Measurements from ENCODE around the gene FARP2. TPM values are rescaled to one million over a fixed set of nuclear protein-coding genes. Genes with fewer than 3 reads are reported as not detected.

FARP2 gene
- total and polyA plus RNA-seq, 10 of the 15 experiments (the other 5 are each of a cell fraction or from before 2014, with no cell fraction given): 5.5 to 67.5 (median 36.8) TPM

DNA sequence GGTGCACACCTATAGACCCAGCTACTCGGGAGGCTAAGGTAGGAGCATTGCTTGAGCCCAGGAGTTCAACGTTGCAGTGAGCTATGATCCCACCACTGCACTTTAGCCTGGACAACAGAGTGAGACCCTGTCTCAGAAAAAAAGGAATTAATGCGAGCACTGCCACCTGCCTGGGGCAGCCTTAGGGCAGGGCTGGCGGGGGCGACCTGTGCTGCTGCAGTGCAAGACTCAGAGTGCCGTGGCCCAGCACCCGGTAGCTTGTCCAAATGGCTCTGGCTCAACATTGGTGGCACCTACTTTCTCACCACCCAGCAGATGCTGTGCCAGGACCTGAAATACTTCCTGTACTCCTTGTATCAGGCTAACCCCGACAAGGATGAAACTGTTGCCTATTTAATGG is 122.1 kb downstream of the FARP2 start:
- Histone ChIP-seq H3K4me1 (ENCODE audit: control insufficient read depth, insufficient read depth, low read length) (no peaks in the 10 kb centered on the region), H3K79me2 (ENCODE audit: control insufficient read depth, insufficient read depth, low read length) (no peaks in the 10 kb centered on the region), H3K27me3 (replicated peaks in 1 of 2; ENCODE audit: control insufficient read depth in 2 of 2, insufficient read depth in 2 of 2, low read length in 1 of 2) (no peaks in the 10 kb centered on the region), H3K9me3 (replicated peaks; ENCODE audit: control insufficient read depth, insufficient read depth, low read length) (no peaks in the 10 kb centered on the region), H3K36me3 (ENCODE audit: control insufficient read depth in 2 of 2, insufficient read depth in 2 of 2, low read length in 1 of 2) (no peaks in the 10 kb centered on the region; a peak in 1 of 4 replicates), H3K4me2 (ENCODE audit: control insufficient read depth, insufficient read depth) (no peak overlapping the region), H3K9ac (ENCODE audit: control insufficient read depth, insufficient read depth, low read length) (no peak overlapping the region), H2AFZ (ENCODE audit: control insufficient read depth, low read depth, low read length) (no peak overlapping the region), H4K20me1 (ENCODE audit: control insufficient read depth, insufficient read depth) (no peaks in the 10 kb centered on the region), H3K27ac (ENCODE audit: control insufficient read depth, insufficient read depth) (no peak overlapping the region), H3K4me3 (no peak overlapping the region)
- TF ChIP-seq SREBF1 (IDR thresholded peaks at IDR 0.05; ENCODE audit: low read length) (no peak), TARDBP (IDR thresholded peaks at IDR 0.05; ENCODE audit: borderline replicate concordance) (no peak), ZNF217 (IDR thresholded peaks at IDR 0.05) (no peak), POLR2A (IDR thresholded peaks at IDR 0.05; ENCODE audit: low read depth, low read length) (no peak), CEBPB (IDR thresholded peaks at IDR 0.05; ENCODE audit: borderline replicate concordance in 1 of 2, low read depth in 2 of 2, low read length in 2 of 2) (no peak)
- TF ChIP-seq, protein P1, sequence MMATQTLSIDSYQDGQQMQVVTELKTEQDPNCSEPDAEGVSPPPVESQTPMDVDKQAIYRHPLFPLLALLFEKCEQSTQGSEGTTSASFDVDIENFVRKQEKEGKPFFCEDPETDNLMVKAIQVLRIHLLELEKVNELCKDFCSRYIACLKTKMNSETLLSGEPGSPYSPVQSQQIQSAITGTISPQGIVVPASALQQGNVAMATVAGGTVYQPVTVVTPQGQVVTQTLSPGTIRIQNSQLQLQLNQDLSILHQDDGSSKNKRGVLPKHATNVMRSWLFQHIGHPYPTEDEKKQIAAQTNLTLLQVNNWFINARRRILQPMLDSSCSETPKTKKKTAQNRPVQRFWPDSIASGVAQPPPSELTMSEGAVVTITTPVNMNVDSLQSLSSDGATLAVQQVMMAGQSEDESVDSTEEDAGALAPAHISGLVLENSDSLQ (IDR thresholded peaks at IDR 0.05): no peak
- in situ Hi-C loops (cut with MboI): no loop called here
- BruUV-seq (replicated peaks): no TSS peak
- WGBS (ENCODE audit: insufficient coverage, insufficient replicate concordance, low lambda C conversion rate, missing lambda C conversion rate): 84% methylated on average over 8 of the region's 8 CpGs
- ChIA-PET RAD21 (ENCODE audit: unreplicated experiment) (interaction anchor here (0.6 kb wide), 1 partner anchor 35 kb away, joined by 4 read pairs; no protein-coding TSS in a partner anchor), CTCF (no interaction called here), SMC1A (ENCODE audit: uncharacterized antibody, unreplicated experiment) (no interaction called here), POLR2A (no interaction called here)
- no peak for FAIRE-seq
- no peak for DNase-seq (ENCODE audit: low read depth, low spot score)
- intact Hi-C loops (cut with micrococcal nuclease; ENCODE audit: unreplicated experiment): no loop called here
- ATAC-seq: no peak

DNA sequence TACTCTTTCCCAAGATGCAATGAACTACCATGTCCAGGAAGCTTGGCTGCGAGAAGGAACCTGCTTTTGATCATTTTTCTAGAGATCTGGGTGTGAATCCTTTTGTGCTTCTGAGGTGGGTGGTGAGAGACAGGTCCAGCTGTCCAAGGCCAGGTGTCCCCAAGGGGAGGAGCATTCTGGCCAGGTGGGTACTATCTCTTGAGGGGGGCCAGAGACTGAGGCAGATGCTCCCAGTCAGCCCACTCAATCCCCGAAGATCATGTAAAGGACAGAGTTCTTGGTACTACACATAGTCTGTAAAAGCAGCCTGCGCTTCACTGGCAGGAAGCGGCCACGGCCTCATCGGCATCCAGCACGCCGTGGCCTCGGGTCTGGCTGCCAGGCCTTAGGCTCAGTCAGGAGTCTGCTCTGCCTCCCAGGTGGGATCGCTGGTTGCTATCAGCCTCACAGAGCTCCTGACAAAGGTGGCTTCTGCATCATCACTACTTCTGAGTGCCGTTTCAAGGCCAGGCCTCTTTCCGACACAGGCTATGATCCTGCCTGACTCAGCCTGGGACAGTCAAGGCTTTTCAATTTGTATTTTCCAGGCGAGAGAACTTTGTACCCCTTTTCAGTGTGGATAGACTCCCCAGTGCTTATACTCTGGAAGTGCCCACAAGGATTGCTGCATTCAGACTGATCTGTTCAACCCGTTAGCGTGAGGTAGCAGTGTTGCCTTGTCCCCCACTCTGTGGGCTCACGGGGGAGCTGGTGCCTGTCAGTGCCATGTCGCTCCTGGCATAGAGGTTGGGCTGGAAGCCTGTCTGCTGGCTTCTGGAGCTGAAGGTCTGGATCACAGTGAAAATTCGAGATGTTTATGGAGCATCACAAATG is 123.2 kb downstream of the FARP2 start:
- 82% methylated on average over 18 of the region's 18 CpGs for WGBS (ENCODE audit: insufficient coverage, insufficient replicate concordance, low lambda C conversion rate, missing lambda C conversion rate)
- no peak for TF ChIP-seq KLF5 (IDR thresholded peaks at IDR 0.05; ENCODE audit: partially characterized antibody)
- no peak for TF ChIP-seq RAD51 (IDR thresholded peaks at IDR 0.05)
- no peak for TF ChIP-seq ZNF384 (IDR thresholded peaks at IDR 0.05; ENCODE audit: borderline replicate concordance, low read depth, low read length)
- TF ChIP-seq, protein P2, sequence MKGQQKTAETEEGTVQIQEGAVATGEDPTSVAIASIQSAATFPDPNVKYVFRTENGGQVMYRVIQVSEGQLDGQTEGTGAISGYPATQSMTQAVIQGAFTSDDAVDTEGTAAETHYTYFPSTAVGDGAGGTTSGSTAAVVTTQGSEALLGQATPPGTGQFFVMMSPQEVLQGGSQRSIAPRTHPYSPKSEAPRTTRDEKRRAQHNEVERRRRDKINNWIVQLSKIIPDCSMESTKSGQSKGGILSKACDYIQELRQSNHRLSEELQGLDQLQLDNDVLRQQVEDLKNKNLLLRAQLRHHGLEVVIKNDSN (IDR thresholded peaks at IDR 0.05; ENCODE audit: borderline replicate concordance, extremely low read length, insufficient read depth, low read depth, low read length): no peak
- TF ChIP-seq TCF7 (IDR thresholded peaks at IDR 0.05; ENCODE audit: borderline replicate concordance): no peak
- TF ChIP-seq STAT1 (conservative IDR thresholded peaks at IDR 0.05): no peak
- no peak for TF ChIP-seq SPI1 (IDR thresholded peaks at IDR 0.05; ENCODE audit: borderline replicate concordance, insufficient read depth, low read depth, low read length)
- no peak for TF ChIP-seq TBL1XR1 (IDR thresholded peaks at IDR 0.05; ENCODE audit: low read depth, low read length)
- TF ChIP-seq MTA3 (IDR thresholded peaks at IDR 0.05; ENCODE audit: borderline replicate concordance, low read length): no peak
- TF ChIP-seq SUZ12 (IDR thresholded peaks at IDR 0.05; ENCODE audit: unreplicated experiment): no peak
- no peak for TF ChIP-seq RUNX3 (IDR thresholded peaks at IDR 0.05; ENCODE audit: low read length)
- no peak for TF ChIP-seq SP1 (IDR thresholded peaks at IDR 0.05; ENCODE audit: low read depth, low read length)

More for the DNA sequence above, 123.2 kb downstream of the FARP2 start:
- no peaks in the 10 kb centered on the region for H4K20me1 ChIP-seq (ENCODE audit: control insufficient read depth, insufficient read depth)
- H3K4me2 ChIP-seq (ENCODE audit: control insufficient read depth, insufficient read depth): no peak overlapping the region
- H3K4me1 ChIP-seq (ENCODE audit: control insufficient read depth, insufficient read depth, low read length): no peaks in the 10 kb centered on the region
- no peaks in the 10 kb centered on the region for H3K9me3 ChIP-seq (replicated peaks; ENCODE audit: control insufficient read depth, insufficient read depth, low read length)
- H3K36me3 ChIP-seq (ENCODE audit: control insufficient read depth in 2 of 2, insufficient read depth in 2 of 2, low read length in 1 of 2): no peaks in the 10 kb centered on the region; a peak in 1 of 4 replicates
- H3K9ac ChIP-seq (ENCODE audit: control insufficient read depth, insufficient read depth, low read length): no peak overlapping the region
- FAIRE-seq (no peak), ATAC-seq (no peak), DNase-seq (ENCODE audit: low read depth, low spot score) (no peak)
- SMC1A ChIA-PET (ENCODE audit: uncharacterized antibody, unreplicated experiment): interaction anchor here (1.5 kb wide), 1 partner anchor 27 kb away, joined by 4 read pairs; no protein-coding TSS in a partner anchor
- RAD21 ChIA-PET (ENCODE audit: unreplicated experiment): no interaction called here
- H2AFZ ChIP-seq (ENCODE audit: control insufficient read depth, low read depth, low read length): no peak overlapping the region
- no TSS peak for BruUV-seq (replicated peaks)
- H3K27me3 ChIP-seq (replicated peaks in 1 of 2; ENCODE audit: control insufficient read depth in 2 of 2, insufficient read depth in 2 of 2, low read length in 1 of 2): no peaks in the 10 kb centered on the region
- in situ Hi-C loops (cut with MboI): no loop called here
- H3K79me2 ChIP-seq (ENCODE audit: control insufficient read depth, insufficient read depth, low read length): no peaks in the 10 kb centered on the region
- POLR2A ChIA-PET: no interaction called here
- H3K27ac ChIP-seq (ENCODE audit: control insufficient read depth, insufficient read depth): no peak overlapping the region
- intact Hi-C loops (cut with micrococcal nuclease; ENCODE audit: unreplicated experiment): no loop called here
- no peak overlapping the region for H3K4me3 ChIP-seq
- CTCF ChIA-PET: no interaction called here

Data from GM12878 (cell line).